Neural progenitor cell (in vitro differentiated cells): ENCODE data around the gene FXYD5.

Source experiments
- CTCF ChIP-seq: fragments of 200-600 bp; sonication (generic); IDR thresholded peaks from 2 replicates; pipeline ENCODE4 v1.5.1; 2017; ENCODE audit warnings: antibody characterized with exemption, mild to moderate bottlenecking
- EZH2 ChIP-seq: fragments of 200-600 bp; sonication (generic); IDR thresholded peaks from 2 replicates; pipeline ENCODE4 v1.6.1; 2017; ENCODE audit warnings: antibody characterized with exemption, mild to moderate bottlenecking, moderate library complexity
- EZH2phosphoT487 ChIP-seq: fragments of 200-600 bp; sonication (generic); IDR thresholded peaks from 2 replicates; pipeline ENCODE4 v1.6.1; 2017; ENCODE audit warnings: antibody characterized with exemption

GRCh38 chr19:35174226-35174625, 19.7 kb downstream of the FXYD5 start:
- TF ChIP-seq EZH2 (no peak), CTCF (no peak), EZH2phosphoT487 (no peak)
